ENCODE measurements around the gene BRME1. TPM values are rescaled to one million over a fixed set of nuclear protein-coding genes. Genes with fewer than 3 reads are reported as not detected.
A peak's percentile ranks its signal among the peaks of the same experiment; 100 is the strongest.

BRME1 gene
- total RNA-seq, 4 donors from 2014 or later = 0.19 to 1.0 (median 0.56) TPM

- in situ Hi-C loops (cut with MboI; ENCODE audit: low sequenced_read_pairs in 4 of 4) = loop anchor here (10.0 to 25.0 kb wide), 4 partner anchors 92 to 579 kb away; partner anchors contain the start of gene C19orf53 (in 1 of the 4)
- H3K36me3 ChIP-seq = no peaks in the 10 kb centered on the region
- no peaks in the 10 kb centered on the region for H3K9me3 ChIP-seq
- intact Hi-C loops (cut with DNase I; ENCODE audit: low total_unique reads) = no loop called here
- ATAC-seq = no peak
- H3K4me1 ChIP-seq = peaks cover 7 to 11% of the 10 kb centered on the region in 2 donors
- H3K27ac ChIP-seq = no peak overlapping the region
- peaks cover 5 to 9% (median 9%) of the 10 kb centered on the region in 3 donors for H3K27me3 ChIP-seq
- H3K4me3 ChIP-seq = peak overlapping the region in 2 of 4 donors; percentile 47 to 63
- no peak for TF ChIP-seq CTCF (IDR thresholded peaks at IDR 0.05 in 4 of 5, conservative IDR thresholded peaks at IDR 0.05 in 1 of 5)
- TF ChIP-seq POLR2A (IDR thresholded peaks at IDR 0.05) = no peak
- DNase-seq = no peak
Measured at GRCh38 chr19:13866463-13867046, 39.4 kb downstream of the BRME1 start.

GRCh38 chr19:13865571-13866462 lies 40.1 kb downstream of the BRME1 start:
- Histone ChIP-seq H3K9me3 (no peaks in the 10 kb centered on the region), H3K4me3 (peak overlapping the region; percentile 47 to 63 (median 51)), H3K27ac (no peak overlapping the region), H3K27me3 (peaks cover 5 to 9% (median 9%) of the 10 kb centered on the region in 3 donors), H3K36me3 (no peaks in the 10 kb centered on the region), H3K4me1 (peaks cover 7 to 18% of the 10 kb centered on the region in 2 donors)
- TF ChIP-seq CTCF (IDR thresholded peaks at IDR 0.05 in 4 of 5, conservative IDR thresholded peaks at IDR 0.05 in 1 of 5) = no peak
- no peak for TF ChIP-seq POLR2A (IDR thresholded peaks at IDR 0.05)
- ATAC-seq = no peak
- no peak for DNase-seq
- in situ Hi-C loops (cut with MboI; ENCODE audit: low sequenced_read_pairs in 4 of 4) = loop anchor here (10.0 to 25.0 kb wide), 4 partner anchors 91 to 579 kb away; partner anchors contain the start of gene C19orf53 (in 1 of the 4)
- intact Hi-C loops (cut with DNase I; ENCODE audit: low total_unique reads) = no loop called here

- Histone ChIP-seq H3K36me3 (no peaks in the 10 kb centered on the region), H3K9me3 (no peaks in the 10 kb centered on the region), H3K4me3 (peak overlapping the region; percentile 47 to 63 (median 51)), H3K27me3 (peaks cover 5 to 9% (median 9%) of the 10 kb centered on the region in 3 donors), H3K4me1 (peaks cover 7 to 18% of the 10 kb centered on the region in 2 donors), H3K27ac (no peak overlapping the region)
- DNase-seq = no peak
- in situ Hi-C loops (cut with MboI; ENCODE audit: low sequenced_read_pairs in 4 of 4) (loop anchor here (5.0 to 25.0 kb wide), 6 partner anchors 78 to 578 kb away; partner anchors contain the start of gene C19orf53 (in 1 of the 4)), intact Hi-C loops (cut with DNase I; ENCODE audit: low total_unique reads) (no loop called here)
- TF ChIP-seq POLR2A (IDR thresholded peaks at IDR 0.05) (no peak), CTCF (IDR thresholded peaks at IDR 0.05 in 4 of 5, conservative IDR thresholded peaks at IDR 0.05 in 1 of 5) (no peak)
- no peak for ATAC-seq
Measured at GRCh38 chr19:13864667-13865570, 41.0 kb downstream of the BRME1 start.

- Histone ChIP-seq H3K27ac (no peak overlapping the region), H3K4me1 (peaks cover 7 to 18% of the 10 kb centered on the region in 2 donors), H3K4me3 (no peak overlapping the region), H3K9me3 (no peaks in the 10 kb centered on the region), H3K36me3 (no peaks in the 10 kb centered on the region), H3K27me3 (peaks cover 5 to 9% (median 9%) of the 10 kb centered on the region in 3 donors)
- intact Hi-C loops (cut with DNase I; ENCODE audit: low total_unique reads) (no loop called here), in situ Hi-C loops (cut with MboI; ENCODE audit: low sequenced_read_pairs in 4 of 4) (loop anchor here (5.0 to 25.0 kb wide), 6 partner anchors 77 to 577 kb away; partner anchors contain the start of gene C19orf53 (in 1 of the 4))
- DNase-seq (no peak), ATAC-seq (no peak)
- TF ChIP-seq POLR2A (IDR thresholded peaks at IDR 0.05) (no peak), CTCF (IDR thresholded peaks at IDR 0.05 in 4 of 5, conservative IDR thresholded peaks at IDR 0.05 in 1 of 5) (no peak)
Measured at GRCh38 chr19:13864046-13864666, 41.8 kb downstream of the BRME1 start.
